NCI-H1105 treated with DMSO at 0.1 percent for 48 hours (cell line): ENCODE measurements around the gene TUBG1.
A peak's percentile ranks its signal among the peaks of the same experiment; 100 is the strongest.
"Not testable (repeated sequence)": the region's sequence is repeated elsewhere in the genome, so short reads cannot be mapped to it uniquely, and the experiment has no call there.

Source experiments
- DNase-seq: peaks from one replicate; lab custom pipeline; 2025; lab: John Stamatoyannopoulos, UW

Gene TUBG1

GRCh38 chr17:42579794-42580551 lies 29.5 kb upstream of the TUBG1 start:
- no peak for DNase-seq

GRCh38 chr17:42581744-42582270 lies 27.7 kb upstream of the TUBG1 start:
- DNase-seq: no peak

GRCh38 chr17:42584880-42585279 lies 24.6 kb upstream of the TUBG1 start:
- no peak for DNase-seq

- no peak for DNase-seq
Observed at GRCh38 chr17:42585353-42585752, 24.1 kb upstream of the TUBG1 start.

GRCh38 chr17:42586514-42587230 lies 22.8 kb upstream of the TUBG1 start:
- no peak for DNase-seq

- DNase-seq: no peak
Observed at GRCh38 chr17:42590886-42591285, 18.6 kb upstream of the TUBG1 start.

GRCh38 chr17:42591411-42591810 lies 18.1 kb upstream of the TUBG1 start:
- DNase-seq: no peak

- no peak for DNase-seq
Observed at GRCh38 chr17:42596386-42596785, 13.1 kb upstream of the TUBG1 start.

GRCh38 chr17:42598905-42599304 lies 10.6 kb upstream of the TUBG1 start:
- DNase-seq: no peak

GRCh38 chr17:42603318-42603717 lies 6.2 kb upstream of the TUBG1 start:
- DNase-seq: no peak

GRCh38 chr17:42607769-42608168 lies 1.7 kb upstream of the TUBG1 start:
- no peak for DNase-seq

- DNase-seq: no peak
Observed at GRCh38 chr17:42608305-42609181, 940 bp upstream of the TUBG1 start.

- DNase-seq: peak; percentile 27
Observed at GRCh38 chr17:42609814-42610801, 625 bp downstream of the TUBG1 start.

- no peak for DNase-seq
Observed at GRCh38 chr17:42612013-42612412, 2.5 kb downstream of the TUBG1 start.

- DNase-seq: no peak
Observed at GRCh38 chr17:42613699-42614295, 4.3 kb downstream of the TUBG1 start.

- DNase-seq: peak; percentile 45
Observed at GRCh38 chr17:42617956-42618431, 8.5 kb downstream of the TUBG1 start.

- peak; percentile 66 for DNase-seq
Observed at GRCh38 chr17:42618442-42619150, 9.1 kb downstream of the TUBG1 start.

GRCh38 chr17:42621987-42622386 lies 12.5 kb downstream of the TUBG1 start:
- DNase-seq: not testable (repeated sequence)

GRCh38 chr17:42623271-42623670 lies 13.8 kb downstream of the TUBG1 start:
- DNase-seq: no peak
